ENCODE measurements around the gene SAC3D1. TPM values are rescaled to one million over a fixed set of nuclear protein-coding genes. Genes with fewer than 3 reads are reported as not detected.

The SAC3D1 gene
- total RNA-seq, 1 experiment from 2014 or later, result 61.0 TPM

- no TSS peak for BruUV-seq (replicated peaks)
- H3K36me3 ChIP-seq (ENCODE audit: low read depth, low read length), result no peaks in the 10 kb centered on the region
- TF ChIP-seq EZH2phosphoT487 (IDR thresholded peaks at IDR 0.05; ENCODE audit: borderline replicate concordance, low read length), result no peak
- TF ChIP-seq EZH2 (IDR thresholded peaks at IDR 0.05; ENCODE audit: low read length, unreplicated experiment), result no peak
- TF ChIP-seq CTCF (conservative IDR thresholded peaks at IDR 0.05; ENCODE audit: low read depth, low read length), result no peak
- DNase-seq, result no peak
- H3K27ac ChIP-seq (ENCODE audit: low read length), result no peak overlapping the region
- no peak overlapping the region for H3K4me2 ChIP-seq (ENCODE audit: low read length)
- H3K9me3 ChIP-seq (ENCODE audit: low read length), result no peaks in the 10 kb centered on the region
- ChIA-PET CTCF (interaction anchor here (0.6 kb wide), 1 partner anchor 19 kb away, joined by 6 read pairs; no protein-coding TSS in a partner anchor), POLR2A (ENCODE audit: unreplicated experiment) (no interaction called here)
- H3K79me2 ChIP-seq (ENCODE audit: low read length), result no peaks in the 10 kb centered on the region
- no peaks in the 10 kb centered on the region for H3K4me1 ChIP-seq (ENCODE audit: insufficient read depth, low read length)
- no peaks in the 10 kb centered on the region for H4K20me1 ChIP-seq (ENCODE audit: low read length)
- no peak overlapping the region for H2AFZ ChIP-seq (ENCODE audit: low read length)
- H3F3A ChIP-seq (ENCODE audit: low read length, unreplicated experiment), result no peaks in the 10 kb centered on the region
- intact Hi-C loops (cut with micrococcal nuclease), result no loop called here
- no peaks in the 10 kb centered on the region for H3K27me3 ChIP-seq (ENCODE audit: low read length)
- H3K9ac ChIP-seq (ENCODE audit: low read length), result no peak overlapping the region
- H3K4me3 ChIP-seq (ENCODE audit: low read length), result no peak overlapping the region
- no peak for ATAC-seq
- H3K9me2 ChIP-seq (replicated peaks; ENCODE audit: low read length), result no peaks in the 10 kb centered on the region
Measured at GRCh38 chr11:65055538-65055937, 14.5 kb downstream of the SAC3D1 start.

DNA sequence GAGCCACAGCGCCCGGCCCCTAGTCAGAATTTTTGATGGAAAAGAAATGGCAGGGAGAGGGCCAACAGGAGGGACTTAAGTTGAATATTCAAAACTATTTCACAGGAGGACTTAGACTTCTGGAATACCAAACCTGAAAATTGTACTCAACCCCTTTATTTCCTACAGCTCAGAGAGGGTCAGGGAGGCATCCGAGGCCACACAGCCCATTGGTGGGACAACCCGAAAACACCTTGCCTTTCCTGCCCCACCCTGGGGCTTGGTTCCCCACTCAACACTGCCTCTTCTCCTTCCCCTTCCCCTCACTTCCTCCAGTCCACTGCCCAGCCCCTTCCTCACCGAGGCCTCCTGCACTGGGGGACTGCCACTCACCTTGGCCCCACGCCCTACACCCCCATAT lies 16.0 kb downstream of the SAC3D1 start:
- no peaks in the 10 kb centered on the region for H3K9me3 ChIP-seq (ENCODE audit: low read length)
- no peak overlapping the region for H3K27ac ChIP-seq (ENCODE audit: low read length)
- H2AFZ ChIP-seq (ENCODE audit: low read length), result no peak overlapping the region
- no peak for DNase-seq
- BruUV-seq (replicated peaks), result no TSS peak
- CTCF ChIA-PET, result no interaction called here
- H3K9me2 ChIP-seq (replicated peaks; ENCODE audit: low read length), result no peaks in the 10 kb centered on the region
- no peaks in the 10 kb centered on the region for H3K36me3 ChIP-seq (ENCODE audit: low read depth, low read length)
- no peak overlapping the region for H3K4me3 ChIP-seq (ENCODE audit: low read length)
- intact Hi-C loops (cut with micrococcal nuclease), result no loop called here
- ATAC-seq, result no peak
- H3K79me2 ChIP-seq (ENCODE audit: low read length), result no peaks in the 10 kb centered on the region
- TF ChIP-seq CTCF (conservative IDR thresholded peaks at IDR 0.05; ENCODE audit: low read depth, low read length), result no peak
- no peaks in the 10 kb centered on the region for H3K4me1 ChIP-seq (ENCODE audit: insufficient read depth, low read length)
- H4K20me1 ChIP-seq (ENCODE audit: low read length), result no peaks in the 10 kb centered on the region
- no peaks in the 10 kb centered on the region for H3F3A ChIP-seq (ENCODE audit: low read length, unreplicated experiment)
- no peak overlapping the region for H3K9ac ChIP-seq (ENCODE audit: low read length)
- no peak overlapping the region for H3K4me2 ChIP-seq (ENCODE audit: low read length)
- H3K27me3 ChIP-seq (ENCODE audit: low read length), result no peaks in the 10 kb centered on the region
- POLR2A ChIA-PET (ENCODE audit: unreplicated experiment), result no interaction called here

GRCh38 chr11:65057526-65057925 lies 16.5 kb downstream of the SAC3D1 start:
- ChIA-PET CTCF (no interaction called here), POLR2A (ENCODE audit: unreplicated experiment) (no interaction called here)
- no peaks in the 10 kb centered on the region for H3K36me3 ChIP-seq (ENCODE audit: low read depth, low read length)
- ATAC-seq (no peak), DNase-seq (no peak)
- no peaks in the 10 kb centered on the region for H3K9me3 ChIP-seq (ENCODE audit: low read length)
- no peak overlapping the region for H3K4me3 ChIP-seq (ENCODE audit: low read length)
- TF ChIP-seq EZH2 (IDR thresholded peaks at IDR 0.05; ENCODE audit: low read length, unreplicated experiment) (no peak), EZH2phosphoT487 (IDR thresholded peaks at IDR 0.05; ENCODE audit: borderline replicate concordance, low read length) (no peak), CTCF (conservative IDR thresholded peaks at IDR 0.05; ENCODE audit: low read depth, low read length) (no peak)
- no peaks in the 10 kb centered on the region for H3K79me2 ChIP-seq (ENCODE audit: low read length)
- H3K9ac ChIP-seq (ENCODE audit: low read length), result no peak overlapping the region
- no peaks in the 10 kb centered on the region for H3F3A ChIP-seq (ENCODE audit: low read length, unreplicated experiment)
- no TSS peak for BruUV-seq (replicated peaks)
- intact Hi-C loops (cut with micrococcal nuclease), result no loop called here
- no peak overlapping the region for H3K4me2 ChIP-seq (ENCODE audit: low read length)
- H4K20me1 ChIP-seq (ENCODE audit: low read length), result no peaks in the 10 kb centered on the region
- H3K27me3 ChIP-seq (ENCODE audit: low read length), result no peaks in the 10 kb centered on the region
- no peaks in the 10 kb centered on the region for H3K4me1 ChIP-seq (ENCODE audit: insufficient read depth, low read length)
- no peaks in the 10 kb centered on the region for H3K9me2 ChIP-seq (replicated peaks; ENCODE audit: low read length)
- H3K27ac ChIP-seq (ENCODE audit: low read length), result no peak overlapping the region
- H2AFZ ChIP-seq (ENCODE audit: low read length), result no peak overlapping the region
